Measurements from ENCODE around the gene RCBTB1. TPM values are rescaled to one million over a fixed set of nuclear protein-coding genes. Genes with fewer than 3 reads are reported as not detected.
"Not testable (repeated sequence)": the region's sequence is repeated elsewhere in the genome, so short reads cannot be mapped to it uniquely, and the experiment has no call there.

The RCBTB1 gene
- total RNA-seq, 1 donor from 2014 or later, result 16.1 TPM

DNA sequence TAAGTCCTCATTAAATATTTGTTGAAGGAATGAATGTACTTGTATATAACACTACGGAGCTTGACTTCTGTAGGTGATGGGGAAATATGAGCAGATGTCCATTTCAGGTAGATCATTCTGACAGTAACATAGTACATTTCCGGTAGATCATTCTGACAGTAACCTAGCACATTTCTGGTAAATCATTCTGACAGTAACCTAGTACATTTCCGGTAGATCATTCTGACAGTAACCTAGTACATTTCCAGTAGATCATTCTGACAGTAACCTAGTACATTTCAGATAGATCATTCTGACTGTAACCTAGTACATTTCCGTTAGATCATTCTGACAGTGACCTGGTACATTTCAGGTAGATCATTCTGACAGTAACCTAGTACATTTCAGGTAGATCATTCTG, 87.2 kb downstream of the RCBTB1 start:
- H2AFZ ChIP-seq (ENCODE audit: low read depth, low read length), result no peak overlapping the region
- no peak overlapping the region for H3K4me3 ChIP-seq (ENCODE audit: insufficient read depth, low read depth, low read length)
- no peak overlapping the region for H3K9ac ChIP-seq (ENCODE audit: low read length)
- H3K4me1 ChIP-seq (ENCODE audit: insufficient read depth, low read length), result peaks cover 7% of the 10 kb centered on the region
- no peak overlapping the region for H3K4me2 ChIP-seq (ENCODE audit: low read length)
- Mint-ChIP-seq H3K4me1 (ENCODE audit: low read depth, unreplicated experiment) (peaks cover 2% of the 10 kb centered on the region), H3K27me3 (ENCODE audit: low read depth, unreplicated experiment) (no peaks in the 10 kb centered on the region), H3K27ac (ENCODE audit: unreplicated experiment) (no peak overlapping the region), H3K36me3 (ENCODE audit: low read depth, unreplicated experiment) (peaks cover 5% of the 10 kb centered on the region), H3K9me3 (ENCODE audit: unreplicated experiment) (no peaks in the 10 kb centered on the region), H3K4me3 (ENCODE audit: unreplicated experiment) (no peak overlapping the region)
- H3K79me2 ChIP-seq (ENCODE audit: insufficient read depth, low read length), result no peaks in the 10 kb centered on the region
- FAIRE-seq, result no peak
- H4K20me1 ChIP-seq (ENCODE audit: insufficient read depth, low read length), result no peaks in the 10 kb centered on the region
- DNase-seq (ENCODE audit: low read depth), result no peak
- no peak overlapping the region for H3K27ac ChIP-seq (ENCODE audit: low read depth, low read length)
- H3K36me3 ChIP-seq (ENCODE audit: insufficient read depth, low read length), result no peaks in the 10 kb centered on the region
- no peaks in the 10 kb centered on the region for H3K27me3 ChIP-seq (ENCODE audit: insufficient read depth, low read length)
- TF ChIP-seq, protein P1, sequence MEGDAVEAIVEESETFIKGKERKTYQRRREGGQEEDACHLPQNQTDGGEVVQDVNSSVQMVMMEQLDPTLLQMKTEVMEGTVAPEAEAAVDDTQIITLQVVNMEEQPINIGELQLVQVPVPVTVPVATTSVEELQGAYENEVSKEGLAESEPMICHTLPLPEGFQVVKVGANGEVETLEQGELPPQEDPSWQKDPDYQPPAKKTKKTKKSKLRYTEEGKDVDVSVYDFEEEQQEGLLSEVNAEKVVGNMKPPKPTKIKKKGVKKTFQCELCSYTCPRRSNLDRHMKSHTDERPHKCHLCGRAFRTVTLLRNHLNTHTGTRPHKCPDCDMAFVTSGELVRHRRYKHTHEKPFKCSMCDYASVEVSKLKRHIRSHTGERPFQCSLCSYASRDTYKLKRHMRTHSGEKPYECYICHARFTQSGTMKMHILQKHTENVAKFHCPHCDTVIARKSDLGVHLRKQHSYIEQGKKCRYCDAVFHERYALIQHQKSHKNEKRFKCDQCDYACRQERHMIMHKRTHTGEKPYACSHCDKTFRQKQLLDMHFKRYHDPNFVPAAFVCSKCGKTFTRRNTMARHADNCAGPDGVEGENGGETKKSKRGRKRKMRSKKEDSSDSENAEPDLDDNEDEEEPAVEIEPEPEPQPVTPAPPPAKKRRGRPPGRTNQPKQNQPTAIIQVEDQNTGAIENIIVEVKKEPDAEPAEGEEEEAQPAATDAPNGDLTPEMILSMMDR (IDR thresholded peaks at IDR 0.05; ENCODE audit: insufficient read depth, low read depth, low read length), result no peak
- no peak for TF ChIP-seq EZH2 (IDR thresholded peaks at IDR 0.05; ENCODE audit: insufficient read depth, low read length)
- no peaks in the 10 kb centered on the region for H3K9me3 ChIP-seq (ENCODE audit: insufficient read depth, low read depth, low read length)

DNA sequence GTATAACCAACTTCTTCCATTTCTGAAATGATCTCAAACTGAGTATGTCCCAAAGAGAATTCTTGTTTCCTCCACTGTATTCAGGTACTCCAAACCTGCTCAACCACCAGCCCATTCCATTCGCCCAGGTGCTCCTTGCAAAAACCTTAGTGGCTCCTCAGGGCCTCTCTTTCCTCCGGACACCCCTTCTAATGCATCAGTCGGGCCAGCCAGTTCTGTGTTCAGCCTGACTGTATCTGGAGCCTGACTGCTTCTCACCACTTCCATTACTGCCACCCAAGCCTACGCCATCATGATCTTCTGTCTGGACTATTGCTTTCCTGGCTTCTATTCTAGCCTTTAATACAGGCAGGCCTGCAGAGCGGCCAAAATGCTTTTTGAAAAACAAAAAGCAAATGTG, 88.1 kb downstream of the RCBTB1 start:
- Mint-ChIP-seq H3K27me3 (ENCODE audit: low read depth, unreplicated experiment) (no peaks in the 10 kb centered on the region), H3K9me3 (ENCODE audit: unreplicated experiment) (no peaks in the 10 kb centered on the region), H3K4me3 (ENCODE audit: unreplicated experiment) (peak overlapping the region; percentile 86), H3K4me1 (ENCODE audit: low read depth, unreplicated experiment) (peaks cover 2% of the 10 kb centered on the region), H3K27ac (ENCODE audit: unreplicated experiment) (no peak overlapping the region), H3K36me3 (ENCODE audit: low read depth, unreplicated experiment) (peaks cover 9% of the 10 kb centered on the region)
- H3K9me3 ChIP-seq (ENCODE audit: insufficient read depth, low read depth, low read length), result no peaks in the 10 kb centered on the region
- TF ChIP-seq, protein P1 (IDR thresholded peaks at IDR 0.05; ENCODE audit: insufficient read depth, low read depth, low read length), result no peak
- no peak for TF ChIP-seq EZH2 (IDR thresholded peaks at IDR 0.05; ENCODE audit: insufficient read depth, low read length)
- no peaks in the 10 kb centered on the region for H4K20me1 ChIP-seq (ENCODE audit: insufficient read depth, low read length)
- no peak for DNase-seq (ENCODE audit: low read depth)
- no peak overlapping the region for H3K4me3 ChIP-seq (ENCODE audit: insufficient read depth, low read depth, low read length)
- H3K36me3 ChIP-seq (ENCODE audit: insufficient read depth, low read length), result no peaks in the 10 kb centered on the region
- H3K4me1 ChIP-seq (ENCODE audit: insufficient read depth, low read length), result peaks cover 7% of the 10 kb centered on the region
- no peak overlapping the region for H3K9ac ChIP-seq (ENCODE audit: low read length)
- H2AFZ ChIP-seq (ENCODE audit: low read depth, low read length), result no peak overlapping the region
- H3K79me2 ChIP-seq (ENCODE audit: insufficient read depth, low read length), result no peaks in the 10 kb centered on the region
- H3K4me2 ChIP-seq (ENCODE audit: low read length), result no peak overlapping the region
- no peak overlapping the region for H3K27ac ChIP-seq (ENCODE audit: low read depth, low read length)
- H3K27me3 ChIP-seq (ENCODE audit: insufficient read depth, low read length), result no peaks in the 10 kb centered on the region
- no peak for FAIRE-seq

GRCh38 chr13:49496837-49497236, 88.5 kb downstream of the RCBTB1 start:
- H3K79me2 ChIP-seq (ENCODE audit: insufficient read depth, low read length); DNase-seq (ENCODE audit: low read depth); H3K4me1 Mint-ChIP-seq (ENCODE audit: low read depth, unreplicated experiment); H3K36me3 ChIP-seq (ENCODE audit: insufficient read depth, low read length); FAIRE-seq; H3K9ac ChIP-seq (ENCODE audit: low read length); H3K4me3 ChIP-seq (ENCODE audit: insufficient read depth, low read depth, low read length); H4K20me1 ChIP-seq (ENCODE audit: insufficient read depth, low read length); H3K36me3 Mint-ChIP-seq (ENCODE audit: low read depth, unreplicated experiment); H3K4me1 ChIP-seq (ENCODE audit: insufficient read depth, low read length); H3K9me3 ChIP-seq (ENCODE audit: insufficient read depth, low read depth, low read length); H3K27me3 Mint-ChIP-seq (ENCODE audit: low read depth, unreplicated experiment); H3K27me3 ChIP-seq (ENCODE audit: insufficient read depth, low read length); H3K27ac ChIP-seq (ENCODE audit: low read depth, low read length); H2AFZ ChIP-seq (ENCODE audit: low read depth, low read length); H3K9me3 Mint-ChIP-seq (ENCODE audit: unreplicated experiment); H3K4me2 ChIP-seq (ENCODE audit: low read length): not testable (repeated sequence)
- H3K27ac Mint-ChIP-seq (ENCODE audit: unreplicated experiment), result peak overlapping the region; percentile 91
- H3K4me3 Mint-ChIP-seq (ENCODE audit: unreplicated experiment), result peak overlapping the region; percentile 86

Measured in astrocyte (in vitro differentiated cells and primary cell).